CD4-positive, alpha-beta T cell treated with Interleukin-10 for 1 hour (primary cell): ENCODE measurements around the gene ITPR2.
A peak's percentile ranks its signal among the peaks of the same experiment; 100 is the strongest.
"Not testable (repeated sequence)": the region's sequence is repeated elsewhere in the genome, so short reads cannot be mapped to it uniquely, and the experiment has no call there.

Experiments
- DNase-seq: peaks from one replicate; pipeline ENCODE4 v3.0.0-alpha.2; 2020

Gene ITPR2

DNA sequence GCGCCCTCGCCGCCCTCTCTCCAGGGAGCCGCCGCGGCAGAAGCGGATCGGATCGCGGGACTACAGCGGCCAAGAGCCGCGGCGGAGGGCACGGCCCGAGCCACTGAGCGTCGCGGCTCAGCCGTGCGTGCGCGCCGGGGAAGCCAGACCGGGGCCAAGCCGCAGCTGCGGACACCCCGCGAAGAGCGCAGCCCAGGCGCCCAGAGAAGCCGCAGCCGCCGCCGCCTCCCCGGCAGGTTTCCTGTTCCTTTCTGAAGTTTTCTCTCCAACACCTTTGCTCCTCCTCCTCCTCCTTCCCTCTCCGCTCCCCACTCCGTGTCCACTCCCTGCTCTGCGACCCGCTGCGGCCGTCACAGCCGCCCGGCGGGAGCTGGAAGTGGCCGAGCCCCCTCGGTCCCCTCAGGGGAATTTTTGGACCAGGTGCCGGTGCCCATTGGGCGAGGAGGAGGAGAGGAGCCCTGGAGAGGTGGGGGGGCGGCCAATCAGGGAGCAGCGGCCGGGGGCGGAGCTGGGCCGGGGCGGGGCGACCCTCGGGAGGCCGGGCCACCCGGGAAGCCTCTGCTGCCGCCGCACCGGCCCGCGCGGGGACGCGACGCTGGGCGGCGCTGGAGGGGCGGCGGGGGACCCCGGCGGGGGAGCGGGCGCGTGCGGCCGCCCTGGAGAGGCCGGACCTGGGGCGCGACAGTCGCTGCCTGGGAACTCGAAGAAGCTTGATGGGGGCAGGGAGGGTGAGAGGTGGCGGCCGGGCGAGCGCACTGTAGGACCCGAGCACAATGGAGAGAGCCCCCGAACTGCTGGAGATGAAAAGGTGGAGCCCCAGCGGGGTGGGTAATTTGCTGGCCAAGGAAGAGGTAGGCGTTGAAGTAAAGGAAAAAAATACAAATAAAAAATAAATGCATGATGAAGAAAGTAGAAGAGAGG is at the start of gene ITPR2:
ITPR2 (minus strand) TSS at position 373 of the 921 bp plus-strand sequence. CDS start 413 bp downstream, outside the sequence.
- DNase-seq: peak; percentile 91

DNA sequence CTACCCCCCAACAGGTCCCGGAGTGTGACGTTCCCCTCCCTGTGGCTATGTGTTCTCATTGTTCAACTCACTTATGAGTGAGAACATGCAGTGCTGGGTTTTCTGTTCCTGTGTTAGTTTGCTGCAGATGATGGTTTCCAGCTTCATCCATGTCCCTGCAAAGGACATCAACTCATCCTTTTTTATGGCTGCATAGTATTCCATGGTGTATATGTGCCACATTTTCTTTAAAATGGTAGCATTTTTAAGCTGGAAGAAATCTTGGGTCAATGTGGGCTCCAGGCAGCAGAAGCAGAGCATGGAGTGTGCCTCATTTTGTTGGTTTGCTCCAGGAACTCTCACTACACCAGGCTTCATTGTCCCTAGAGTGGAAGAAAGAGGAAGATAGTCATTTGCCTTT is 47.6 kb upstream of the ITPR2 start:
- DNase-seq: no peak

DNA sequence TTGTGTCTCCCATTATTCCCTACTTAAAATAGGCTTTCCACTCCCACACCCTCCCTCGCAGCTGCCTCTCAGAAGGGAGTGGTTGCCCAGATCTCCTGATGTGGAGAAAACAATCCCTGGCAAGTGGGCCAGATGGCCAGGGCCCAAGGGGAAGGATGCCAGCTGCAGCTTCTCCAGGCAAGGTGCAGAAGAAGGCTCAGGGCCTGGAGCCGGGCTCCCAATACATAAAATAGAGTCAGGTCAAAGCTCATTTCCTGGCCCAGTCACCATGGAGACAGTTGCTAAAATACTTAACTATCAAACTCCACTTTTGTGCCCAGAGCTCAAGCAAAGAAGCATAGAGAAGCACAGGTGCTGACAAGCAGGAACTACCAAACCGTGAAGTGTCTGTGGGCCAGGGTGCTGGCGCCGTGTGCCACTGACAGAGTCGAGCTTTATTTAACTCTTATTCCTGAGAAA is 45.7 kb upstream of the ITPR2 start:
- no peak for DNase-seq

DNA sequence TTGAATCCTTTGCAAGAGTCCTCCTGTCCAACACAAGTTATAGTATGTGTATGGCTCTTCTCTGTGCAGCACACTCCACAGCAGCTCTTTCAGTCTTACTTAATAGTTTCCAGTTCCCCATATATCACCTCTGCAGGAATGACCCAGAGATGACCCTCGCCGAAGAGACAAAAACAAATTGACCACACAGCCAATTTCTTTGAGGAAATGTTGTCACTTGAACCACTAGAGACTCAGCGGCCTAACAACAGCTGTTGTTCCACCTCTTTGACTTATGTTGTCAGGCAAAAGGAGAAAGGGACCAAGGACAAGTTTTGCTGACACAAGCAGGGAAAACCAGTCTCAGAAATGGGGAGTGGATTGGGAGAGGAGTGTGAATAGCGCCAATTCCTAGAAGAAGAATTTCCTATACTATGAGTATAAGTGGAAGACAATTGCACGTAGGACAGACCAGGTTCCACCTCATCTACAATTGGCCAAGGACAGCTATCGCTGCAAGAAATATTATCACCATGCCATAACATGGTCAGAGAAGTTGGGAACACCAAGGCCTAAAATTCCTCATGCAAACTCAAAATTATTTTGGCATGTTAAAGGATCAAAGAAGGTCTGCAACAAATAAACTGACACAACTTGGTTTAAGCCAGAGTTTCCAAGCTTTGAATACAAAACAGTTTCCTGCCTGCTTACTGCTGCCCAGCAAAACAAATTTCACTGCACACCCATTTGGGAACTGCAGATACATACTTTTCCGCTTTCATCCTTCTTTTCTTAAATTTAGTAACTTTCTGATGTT is 41.7 kb upstream of the ITPR2 start:
- DNase-seq: no peak

DNA sequence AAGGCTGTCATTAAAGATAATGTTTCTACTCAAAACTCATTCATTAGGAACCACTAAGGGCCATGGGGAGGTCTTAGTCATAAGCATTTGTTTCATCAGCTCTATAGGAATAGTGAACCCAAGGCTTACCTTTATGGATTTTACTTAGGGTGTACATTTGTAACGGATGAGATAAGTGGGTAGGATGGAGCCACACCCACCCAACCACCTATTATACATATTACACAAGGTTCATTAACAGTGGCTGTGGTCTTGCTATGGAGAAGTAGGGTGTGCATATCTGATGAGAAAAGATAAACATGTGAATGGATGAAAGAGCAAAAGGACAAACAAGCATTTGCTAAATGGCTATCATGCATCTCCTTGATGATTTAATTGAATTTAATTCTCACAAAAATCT is 39.6 kb upstream of the ITPR2 start:
- no peak for DNase-seq

DNA sequence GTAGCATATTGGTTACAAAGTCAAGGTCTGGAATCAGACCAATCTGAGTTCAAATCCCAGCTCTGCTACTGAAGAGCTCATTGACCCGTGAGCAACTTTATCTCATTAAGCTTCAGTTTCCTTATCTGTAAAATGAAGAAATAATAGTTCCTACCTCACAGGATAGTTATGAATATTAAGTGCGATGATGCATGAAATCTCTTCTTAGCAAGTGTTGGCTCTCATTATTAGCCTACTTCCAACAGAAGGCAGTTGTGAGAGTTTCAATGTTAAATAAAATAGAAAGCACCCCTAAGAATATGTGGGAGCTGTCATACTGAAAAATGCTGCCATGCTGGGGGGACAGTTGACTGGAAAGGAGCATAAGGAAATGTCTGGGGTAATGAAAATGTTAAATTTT is 39.0 kb upstream of the ITPR2 start:
- no peak for DNase-seq

DNA sequence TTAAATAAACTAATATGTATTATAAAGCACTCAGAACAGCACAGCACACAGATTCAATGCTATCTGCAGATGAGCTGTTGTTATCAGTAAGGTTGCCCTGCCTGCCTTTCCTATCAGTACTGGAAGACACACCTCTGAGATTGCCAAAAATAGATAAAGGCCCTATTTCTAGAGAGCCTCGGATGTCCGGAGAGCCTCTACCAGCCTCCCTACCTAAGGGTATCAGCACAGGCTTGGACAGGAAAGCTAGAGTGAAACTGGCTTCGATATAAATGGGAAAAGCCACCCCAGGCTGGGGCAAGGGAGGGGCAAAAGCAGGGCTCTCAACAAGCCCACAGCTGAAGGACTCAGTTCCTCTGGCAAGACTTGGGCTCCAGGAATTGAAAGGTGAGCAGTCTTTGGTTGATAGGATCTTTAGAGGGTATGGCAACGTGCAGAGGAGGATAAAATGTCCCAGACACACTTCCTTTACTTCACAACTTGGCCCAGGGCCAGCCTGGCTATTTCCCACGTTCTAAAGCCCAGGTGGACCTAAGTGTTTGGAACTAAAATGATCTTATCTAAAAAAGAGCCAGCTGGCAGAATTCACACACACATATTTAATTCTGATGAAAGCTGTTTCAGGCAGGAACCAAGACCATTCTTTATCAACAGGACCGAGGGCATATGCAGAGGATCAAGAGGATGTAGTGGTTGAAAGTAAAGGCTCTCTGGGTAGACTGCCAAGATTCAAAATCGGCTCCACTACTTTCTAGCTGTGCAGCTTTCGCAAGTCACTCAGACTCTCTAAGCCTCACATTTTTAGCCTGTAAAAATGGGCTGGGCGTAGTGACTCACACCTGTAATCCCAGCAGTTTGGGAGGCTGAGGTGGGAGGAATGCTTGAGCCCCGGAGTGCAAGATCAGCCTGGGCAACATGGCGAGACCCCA is 37.8 kb upstream of the ITPR2 start:
- no peak for DNase-seq

DNA sequence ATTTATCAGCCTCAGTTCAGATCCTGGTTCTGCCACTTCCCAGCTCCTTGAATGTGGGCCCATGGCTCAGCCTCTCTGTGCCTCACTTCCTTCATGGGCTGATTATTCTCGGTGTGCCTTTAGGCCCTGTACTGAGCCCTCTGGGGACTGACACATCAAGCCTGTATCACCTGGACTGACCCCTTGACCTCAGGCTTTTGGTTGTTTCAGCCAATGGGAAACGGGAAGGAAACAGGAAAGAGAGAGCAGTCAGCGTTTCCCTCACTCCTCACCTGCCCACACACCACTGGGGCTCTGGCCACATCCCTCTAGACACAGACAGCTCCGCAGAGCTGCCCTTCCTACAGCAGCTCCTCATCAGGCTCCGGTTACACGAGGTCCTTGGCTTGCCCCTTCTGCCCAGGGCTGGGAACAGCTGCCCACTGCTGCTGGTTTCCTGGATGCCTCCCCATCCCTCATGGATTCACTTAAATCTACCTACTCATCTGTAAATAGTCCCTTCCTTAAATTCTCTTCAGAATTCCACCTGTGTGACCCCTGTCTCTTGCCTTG is 37.0 kb upstream of the ITPR2 start:
- DNase-seq: no peak

DNA sequence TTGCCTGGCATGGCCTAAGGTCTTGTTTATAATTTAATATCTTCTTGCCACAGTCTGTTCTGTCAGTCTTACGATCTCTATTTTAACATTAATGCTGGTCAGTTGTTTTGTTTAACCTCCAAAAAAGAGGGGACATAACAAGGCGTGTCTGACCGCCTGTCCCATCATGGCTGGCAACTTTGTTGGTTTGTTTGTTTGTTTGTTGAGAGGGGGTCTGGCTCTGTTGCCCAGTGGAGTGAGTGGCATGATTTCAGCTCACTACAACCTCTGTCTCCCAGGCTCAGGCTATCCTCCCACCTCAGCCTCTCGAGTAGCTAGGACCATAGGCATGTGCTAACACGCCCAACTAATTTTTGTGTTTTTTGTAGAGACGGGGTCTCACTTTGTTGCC is 36.1 kb upstream of the ITPR2 start:
- no peak for DNase-seq

DNA sequence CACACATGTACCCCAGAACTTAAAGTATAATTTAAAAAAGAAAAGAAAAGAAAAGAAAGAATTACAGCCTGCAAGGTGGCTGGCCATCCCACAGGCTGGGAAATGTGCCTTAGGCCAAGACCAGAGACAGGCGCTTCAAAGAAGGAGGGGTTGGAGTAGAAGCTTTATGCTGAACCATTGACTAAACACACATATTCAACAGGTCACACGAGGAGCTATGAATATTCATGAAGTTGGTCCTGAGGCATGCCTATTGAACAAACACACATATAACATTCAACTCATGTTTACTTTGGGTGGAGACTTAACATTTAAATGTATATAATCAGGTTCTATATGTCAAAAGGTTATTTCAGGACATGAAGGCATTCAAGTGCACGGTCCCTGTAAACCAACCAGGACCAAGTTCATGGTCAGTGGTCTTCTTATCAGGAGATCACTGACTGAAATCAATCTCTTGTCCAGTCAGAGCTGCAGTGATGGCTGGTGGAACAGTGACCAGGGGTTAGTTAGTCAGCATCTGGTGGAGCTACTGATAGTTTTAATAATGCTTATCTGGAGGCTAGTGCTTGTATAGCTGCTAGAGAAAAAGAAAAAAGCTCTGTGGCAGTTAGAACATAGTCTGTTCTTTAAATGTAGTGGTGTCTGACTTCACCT is 35.6 kb upstream of the ITPR2 start:
- DNase-seq: no peak

DNA sequence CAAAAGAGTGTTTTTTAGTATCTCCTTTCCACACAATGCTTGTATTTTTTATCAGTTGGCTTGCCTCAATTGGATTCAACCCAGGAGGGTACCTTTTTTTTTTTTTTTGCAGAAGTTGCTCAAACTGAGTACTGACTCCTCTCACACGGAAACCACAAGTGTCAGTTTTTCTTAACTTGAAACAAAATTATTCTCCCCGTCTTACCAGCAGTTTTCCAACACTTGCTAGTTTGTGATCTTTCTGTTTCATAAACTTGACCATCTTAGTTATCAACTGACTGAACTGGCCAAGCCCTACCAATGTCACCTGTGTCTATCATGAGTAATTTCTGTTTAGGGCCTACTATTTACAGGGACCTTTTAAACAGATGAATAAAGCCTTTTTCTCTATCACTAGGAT is 34.1 kb upstream of the ITPR2 start:
- DNase-seq: no peak

DNA sequence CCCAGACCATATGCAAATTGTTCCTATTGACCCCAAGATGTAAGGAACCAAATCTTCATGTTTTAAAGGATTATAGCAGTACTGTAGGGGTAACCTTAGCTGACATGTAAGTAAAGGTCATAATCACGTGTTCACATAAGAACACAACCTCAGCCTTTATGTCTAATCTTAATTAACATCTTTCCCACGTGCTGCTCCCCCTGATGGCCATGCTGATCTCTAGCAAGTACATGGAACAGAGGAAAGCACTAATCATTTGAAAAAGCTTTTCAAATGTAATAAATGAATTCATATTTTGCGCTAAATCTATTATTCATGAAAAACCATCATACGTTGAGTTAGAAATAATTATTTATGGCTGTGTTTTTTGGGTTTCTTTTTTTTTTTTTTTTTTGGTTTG is 30.5 kb upstream of the ITPR2 start:
- no peak for DNase-seq

DNA sequence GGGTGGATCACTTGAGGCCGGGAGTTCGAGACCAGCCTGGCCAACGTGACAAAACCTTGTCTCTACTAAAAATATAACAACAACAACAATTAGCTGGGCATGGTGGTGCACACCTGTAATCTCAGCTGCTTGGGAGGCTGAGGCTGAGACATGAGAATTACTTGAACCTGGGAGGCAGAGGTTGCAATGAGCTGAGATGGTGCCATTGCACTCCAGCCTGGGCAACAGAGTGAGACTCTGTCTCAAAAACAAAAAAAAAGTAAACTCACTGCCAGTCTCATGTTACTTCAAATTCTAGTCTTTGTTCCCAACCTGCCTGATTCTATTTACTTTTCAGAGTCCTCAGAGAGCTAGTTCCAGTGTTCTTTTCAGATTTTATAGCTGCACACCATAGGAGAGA is 29.8 kb upstream of the ITPR2 start:
- not testable (repeated sequence) for DNase-seq

DNA sequence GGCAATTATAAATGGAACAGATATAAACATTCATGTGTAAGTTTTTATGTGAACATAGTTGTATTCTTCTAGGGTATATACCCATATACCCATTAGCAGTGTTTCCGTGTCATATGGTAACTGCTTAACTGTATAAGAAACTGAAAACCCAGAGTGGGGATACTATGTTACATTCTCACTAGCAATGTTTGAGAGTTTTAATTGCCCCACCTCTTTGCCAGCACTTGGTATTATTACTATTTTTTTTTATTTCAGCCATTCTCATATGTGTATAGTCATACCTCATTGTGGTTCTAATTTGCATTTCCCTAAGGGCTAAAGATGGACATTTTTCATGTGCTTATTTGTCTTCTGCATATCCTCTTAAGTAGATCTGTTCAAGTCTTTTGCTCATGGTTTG is 28.7 kb upstream of the ITPR2 start:
- no peak for DNase-seq

DNA sequence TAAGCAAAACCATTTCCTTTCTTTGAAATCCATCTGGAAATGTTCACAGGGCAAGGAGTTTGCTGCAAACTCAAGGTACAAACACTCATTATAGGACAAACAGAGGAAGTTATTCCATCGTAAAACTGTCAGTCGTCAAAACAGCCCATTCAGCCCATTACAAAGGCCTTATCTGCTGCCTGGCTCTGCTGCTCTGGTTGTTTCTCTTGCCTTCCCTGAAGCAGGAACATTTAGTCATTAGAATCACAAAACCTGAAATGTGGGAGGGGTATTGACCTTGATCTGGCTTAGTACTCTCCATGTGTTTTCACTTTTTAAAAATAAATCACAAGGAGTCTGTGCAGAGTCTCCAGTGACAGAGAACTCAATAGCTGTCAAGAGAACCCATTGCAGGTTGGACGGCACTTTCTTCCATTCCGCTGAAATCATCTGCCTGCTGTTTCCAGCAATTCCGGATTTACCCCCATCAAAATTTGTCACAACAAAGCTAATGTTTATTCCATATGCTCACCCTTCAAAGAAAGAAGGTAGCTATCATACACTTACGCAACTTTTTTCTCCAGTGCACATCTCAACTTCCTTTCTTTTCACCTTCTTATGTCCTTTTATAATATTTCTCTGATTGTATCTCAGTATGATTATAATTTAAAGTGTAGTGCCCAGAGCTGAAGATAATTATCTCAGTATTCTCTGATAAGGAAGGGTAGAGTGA is 24.6 kb upstream of the ITPR2 start:
- DNase-seq: no peak

DNA sequence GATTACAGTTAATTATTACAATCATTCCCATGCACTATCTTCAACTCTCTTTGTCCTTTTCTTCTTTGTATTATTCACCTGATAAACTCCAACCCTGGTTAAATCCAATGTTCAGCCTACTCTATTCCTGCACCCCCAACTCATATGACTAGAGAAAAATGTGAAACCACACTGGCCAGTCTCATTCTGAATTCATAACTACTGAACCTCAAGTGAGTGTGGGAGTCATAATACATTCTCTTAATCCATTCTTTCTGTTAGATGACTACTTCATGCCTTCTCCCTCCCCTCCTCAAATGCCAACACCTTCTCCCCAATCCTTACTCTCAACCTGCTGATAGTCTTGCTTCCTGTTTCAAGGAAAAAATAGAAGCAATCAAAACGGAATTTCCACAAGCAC is 22.3 kb upstream of the ITPR2 start:
- no peak for DNase-seq

DNA sequence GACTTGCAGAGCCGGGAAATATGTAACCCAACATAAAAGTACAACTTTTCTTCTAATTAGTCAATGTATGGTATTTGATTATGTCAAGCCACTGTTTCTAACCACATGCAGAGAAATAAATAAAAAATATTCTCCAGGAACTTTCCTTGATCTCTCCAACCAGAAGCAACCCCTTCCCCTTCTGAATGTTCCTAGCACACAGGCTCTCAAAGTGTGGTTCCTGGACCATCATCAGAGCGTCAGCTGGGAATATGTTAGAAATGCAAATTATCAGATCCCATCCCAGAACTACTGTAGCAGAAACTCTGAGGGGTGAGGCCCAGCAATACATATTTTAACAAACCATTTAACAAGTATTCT is 21.0 kb upstream of the ITPR2 start:
- no peak for DNase-seq

DNA sequence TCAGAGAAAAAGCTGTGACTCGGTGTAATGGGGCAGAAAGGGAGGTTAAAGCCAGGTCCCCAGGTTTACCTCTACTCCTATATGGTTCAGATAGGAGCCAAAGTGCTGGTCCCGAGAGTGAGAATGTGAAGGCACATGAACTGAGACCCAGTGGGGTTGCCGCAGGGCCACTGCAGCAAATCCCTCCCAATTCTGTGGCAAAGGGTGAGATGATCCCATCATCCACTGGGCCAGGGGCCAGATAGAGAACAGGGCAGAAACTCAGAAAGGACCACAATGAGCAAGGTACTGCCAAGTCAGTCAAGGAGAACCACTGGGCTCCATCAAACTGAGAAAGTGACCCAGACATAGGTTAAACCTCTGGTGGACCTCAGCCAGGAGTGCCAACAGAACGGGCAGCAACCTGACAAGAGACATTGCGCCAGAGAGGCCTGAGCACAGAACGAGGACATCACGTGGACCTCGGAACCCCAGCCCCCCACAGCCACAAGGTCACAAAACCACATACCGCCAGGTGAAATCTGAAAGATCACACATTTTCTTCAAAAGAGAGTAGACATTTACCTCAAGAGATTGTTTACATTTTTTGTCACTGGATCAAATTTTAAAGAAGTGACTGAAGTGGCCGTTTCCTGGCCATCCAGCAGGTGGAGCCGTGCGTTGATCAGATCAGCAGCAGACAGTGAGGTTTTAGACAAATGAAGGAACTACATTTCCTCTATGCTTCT is 20.5 kb upstream of the ITPR2 start:
- DNase-seq: peak; percentile 76

DNA sequence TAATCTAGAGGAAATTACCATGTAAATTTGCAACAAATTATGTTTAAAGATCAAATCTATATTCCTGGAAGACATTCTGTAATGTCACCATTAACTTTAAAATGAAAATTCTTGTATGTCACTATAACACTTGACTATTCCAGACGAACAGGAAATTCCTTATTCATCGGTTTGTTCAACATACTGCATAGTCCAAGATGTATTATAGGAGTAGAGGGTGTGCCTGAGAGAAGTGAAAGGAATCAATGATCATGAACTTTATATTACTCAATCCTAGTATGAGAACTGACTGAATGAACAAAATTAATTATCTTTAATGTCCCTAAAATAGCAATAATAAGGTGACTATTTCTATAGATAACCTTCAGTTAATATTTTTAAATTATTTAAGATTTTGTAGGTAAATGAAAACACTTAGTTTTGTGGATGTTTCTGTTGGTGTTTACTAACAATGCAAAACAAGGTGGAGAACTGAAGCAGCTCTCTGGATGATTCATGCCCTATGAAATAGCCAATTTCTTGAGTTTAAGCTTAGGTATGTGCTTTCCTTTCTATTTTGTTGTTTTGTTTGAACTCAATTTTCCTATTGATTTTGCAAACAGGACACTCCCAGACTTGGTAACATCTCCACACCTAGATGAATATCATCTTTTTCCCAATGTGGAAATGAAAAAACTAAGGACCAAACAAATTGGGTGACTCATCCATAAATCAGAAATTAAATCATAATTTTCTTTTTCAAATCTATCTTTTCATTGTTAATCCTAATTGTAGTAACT is 18.2 kb upstream of the ITPR2 start:
- no peak for DNase-seq
